ENCODE results near the gene MIDN. TPM values are rescaled to one million over a fixed set of nuclear protein-coding genes. Genes with fewer than 3 reads are reported as not detected.

MIDN gene
- total RNA-seq, 4 donors from 2014 or later = 12.4 to 65.0 (median 40.4) TPM

DNA sequence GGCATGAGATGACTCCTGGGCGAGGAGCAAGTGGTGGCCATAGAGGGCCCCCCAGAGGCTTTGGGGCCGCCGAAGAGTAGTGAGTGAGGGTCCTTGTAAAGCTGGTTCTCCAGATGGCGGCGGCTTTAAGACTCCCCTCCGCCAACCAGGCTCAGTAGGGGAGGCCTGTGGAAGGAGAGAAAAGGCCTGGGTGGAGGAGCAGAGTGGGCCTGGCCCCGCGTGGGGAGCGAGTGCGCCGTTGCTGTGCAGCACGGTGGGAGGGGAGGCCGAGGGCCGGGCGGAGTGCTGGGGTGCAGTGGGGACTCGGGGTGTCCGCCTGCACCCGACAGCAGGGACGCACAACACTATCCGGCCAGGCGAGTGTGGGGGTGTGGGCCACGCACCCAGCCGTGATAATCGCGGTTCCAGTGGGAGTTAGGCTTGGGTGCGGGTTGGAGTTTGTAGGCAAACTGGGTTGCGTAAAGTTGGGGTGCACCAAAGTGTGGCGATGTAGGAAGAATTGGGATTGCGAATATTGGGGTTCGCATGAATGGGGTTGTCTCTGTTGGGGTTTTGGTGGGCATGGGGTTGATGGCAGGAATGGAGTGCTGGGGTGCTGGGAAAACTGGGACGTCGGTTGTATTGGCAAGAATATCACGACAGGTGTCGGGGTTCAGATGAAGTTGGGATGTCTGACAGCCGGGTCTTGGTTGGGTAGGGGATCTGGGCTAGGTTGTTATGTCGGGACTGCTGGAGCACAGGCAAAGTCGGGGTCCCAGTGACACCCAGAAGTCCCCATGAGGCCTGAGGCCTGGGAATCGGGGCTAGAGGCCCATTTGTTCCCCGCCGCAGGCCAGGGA is 20.1 kb downstream of the MIDN start:
- peaks cover 8 to 33% (median 13%) of the 10 kb centered on the region in 3 donors for H3K36me3 ChIP-seq
- peak overlapping the region in 3 of 4 donors; percentile 73 to 95 (median 81) for H3K4me3 ChIP-seq
- WGBS, 2 donors = 43 to 54% methylated on average over 22 to 33 of the region's 40 CpGs
- H3K4me1 ChIP-seq = peaks cover 68 to 94% (median 73%) of the 10 kb centered on the region in 3 donors
- DNase-seq = no peak
- H3K27ac ChIP-seq = peak overlapping the region; percentile 98 to 100 (median 99)
- no peaks in the 10 kb centered on the region for H3K27me3 ChIP-seq
- H3K9me3 ChIP-seq = no peaks in the 10 kb centered on the region
- TF ChIP-seq, protein P1, sequence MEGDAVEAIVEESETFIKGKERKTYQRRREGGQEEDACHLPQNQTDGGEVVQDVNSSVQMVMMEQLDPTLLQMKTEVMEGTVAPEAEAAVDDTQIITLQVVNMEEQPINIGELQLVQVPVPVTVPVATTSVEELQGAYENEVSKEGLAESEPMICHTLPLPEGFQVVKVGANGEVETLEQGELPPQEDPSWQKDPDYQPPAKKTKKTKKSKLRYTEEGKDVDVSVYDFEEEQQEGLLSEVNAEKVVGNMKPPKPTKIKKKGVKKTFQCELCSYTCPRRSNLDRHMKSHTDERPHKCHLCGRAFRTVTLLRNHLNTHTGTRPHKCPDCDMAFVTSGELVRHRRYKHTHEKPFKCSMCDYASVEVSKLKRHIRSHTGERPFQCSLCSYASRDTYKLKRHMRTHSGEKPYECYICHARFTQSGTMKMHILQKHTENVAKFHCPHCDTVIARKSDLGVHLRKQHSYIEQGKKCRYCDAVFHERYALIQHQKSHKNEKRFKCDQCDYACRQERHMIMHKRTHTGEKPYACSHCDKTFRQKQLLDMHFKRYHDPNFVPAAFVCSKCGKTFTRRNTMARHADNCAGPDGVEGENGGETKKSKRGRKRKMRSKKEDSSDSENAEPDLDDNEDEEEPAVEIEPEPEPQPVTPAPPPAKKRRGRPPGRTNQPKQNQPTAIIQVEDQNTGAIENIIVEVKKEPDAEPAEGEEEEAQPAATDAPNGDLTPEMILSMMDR (IDR thresholded peaks at IDR 0.05) = no peak
- no peak for TF ChIP-seq POLR2A (IDR thresholded peaks at IDR 0.05)
- intact Hi-C loops (cut with DNase I) = no loop called here

DNA sequence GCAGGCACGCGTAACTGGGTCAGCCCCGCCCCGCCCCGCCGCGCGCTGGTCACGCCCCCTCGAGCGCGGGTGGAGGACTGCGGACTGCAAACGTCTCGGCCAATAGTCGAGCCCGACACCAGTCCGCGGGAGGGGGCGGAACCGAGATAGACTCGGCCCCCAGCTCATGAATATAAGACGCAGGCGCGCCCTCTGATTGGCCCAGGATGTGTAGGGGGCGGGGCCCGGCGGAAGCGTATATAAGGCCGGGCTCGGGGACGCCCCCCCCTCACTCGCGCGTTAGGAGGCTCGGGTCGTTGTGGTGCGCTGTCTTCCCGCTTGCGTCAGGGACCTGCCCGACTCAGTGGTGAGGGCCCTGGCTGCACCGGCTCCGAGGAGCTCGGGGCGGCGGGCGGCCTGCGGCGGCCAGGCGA is 20.7 kb downstream of the MIDN start, which contains the start of gene CIRBP:
Gene CIRBP, plus strand, starts transcription at position 268 of the 413 bp plus-strand sequence. CDS start 1,602 bp downstream, outside the sequence.
- intact Hi-C loops (cut with DNase I) = no loop called here
- H3K4me3 ChIP-seq = peak within 1 kb of the TSS; percentile 64 to 95 (median 77)
- H3K27me3 ChIP-seq = no peaks in the 10 kb centered on the region
- TF ChIP-seq POLR2A (IDR thresholded peaks at IDR 0.05) = peak in 3 of 4 donors; percentile 98 to 99 (median 99)
- TF ChIP-seq, protein P1 (IDR thresholded peaks at IDR 0.05) = peak in 2 of 6 experiments; percentile 1 to 5
- H3K27ac ChIP-seq = peak within 1 kb of the TSS; percentile 98 to 100 (median 99)
- WGBS, 2 donors = no CpG with 5 or more reads among the region's 50 CpGs
- peaks cover 14 to 40% (median 17%) of the 10 kb centered on the region in 3 donors for H3K36me3 ChIP-seq
- peak; percentile 99 for DNase-seq
- H3K9me3 ChIP-seq = no peaks in the 10 kb centered on the region
- H3K4me1 ChIP-seq = peaks cover 74 to 94% (median 78%) of the 10 kb centered on the region in 3 donors

DNA sequence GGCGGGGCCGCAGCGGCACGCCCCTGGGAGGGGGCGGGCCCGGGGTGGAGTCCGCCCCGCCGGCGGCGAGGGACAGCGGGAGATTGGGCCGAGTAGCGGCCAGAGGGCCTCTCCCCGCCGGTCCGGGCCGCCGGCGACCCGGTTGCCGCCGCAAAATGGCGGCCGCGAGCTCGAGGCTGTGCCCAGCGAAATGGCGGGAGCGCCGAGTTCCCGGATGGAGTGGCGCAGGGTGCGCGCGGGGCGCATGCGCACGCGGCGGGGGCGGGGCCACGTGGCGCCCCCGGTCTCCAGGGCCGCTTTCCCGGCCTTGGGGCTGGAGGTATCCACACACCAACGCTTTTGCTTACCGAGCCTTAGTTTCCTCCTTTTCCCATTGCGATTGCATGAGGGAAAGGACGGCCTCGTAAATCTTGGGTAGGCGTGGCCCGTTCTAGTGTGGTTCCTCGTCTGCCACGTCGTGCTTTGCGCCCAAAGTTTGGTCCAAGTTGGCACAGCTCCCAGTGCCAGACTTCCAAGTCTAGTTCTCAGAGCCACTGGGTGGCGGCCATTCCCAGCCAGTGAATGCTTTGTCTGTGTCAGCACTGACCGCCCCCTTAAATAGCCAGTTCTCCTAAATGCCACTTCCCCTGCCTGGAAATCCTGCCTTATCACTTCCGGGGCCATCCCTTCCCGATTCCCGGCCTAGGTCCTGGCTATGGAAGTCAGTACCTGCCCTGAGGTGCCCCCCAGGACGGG is 21.3 kb downstream of the MIDN start:
- Histone ChIP-seq H3K27ac (peak overlapping the region; percentile 98 to 100 (median 99)), H3K36me3 (peaks cover 20 to 45% (median 22%) of the 10 kb centered on the region in 3 donors), H3K4me1 (peaks cover 80 to 94% (median 83%) of the 10 kb centered on the region in 3 donors), H3K4me3 (peak overlapping the region; percentile 64 to 95 (median 77)), H3K9me3 (no peaks in the 10 kb centered on the region), H3K27me3 (no peaks in the 10 kb centered on the region)
- intact Hi-C loops (cut with DNase I) = loop anchor here (10.0 kb wide), 1 partner anchor 135 kb away; the partner anchor contains the start of genes DAZAP1 and GAMT
- no peak for DNase-seq
- 0 to 2% methylated on average over 1 to 13 of the region's 64 CpGs for WGBS, 2 donors
- peak in 1 of 4 donors; percentile 4 for TF ChIP-seq POLR2A (IDR thresholded peaks at IDR 0.05)
- TF ChIP-seq, protein P1 (IDR thresholded peaks at IDR 0.05) = peak in 2 of 6 experiments; percentile 6 to 19

DNA sequence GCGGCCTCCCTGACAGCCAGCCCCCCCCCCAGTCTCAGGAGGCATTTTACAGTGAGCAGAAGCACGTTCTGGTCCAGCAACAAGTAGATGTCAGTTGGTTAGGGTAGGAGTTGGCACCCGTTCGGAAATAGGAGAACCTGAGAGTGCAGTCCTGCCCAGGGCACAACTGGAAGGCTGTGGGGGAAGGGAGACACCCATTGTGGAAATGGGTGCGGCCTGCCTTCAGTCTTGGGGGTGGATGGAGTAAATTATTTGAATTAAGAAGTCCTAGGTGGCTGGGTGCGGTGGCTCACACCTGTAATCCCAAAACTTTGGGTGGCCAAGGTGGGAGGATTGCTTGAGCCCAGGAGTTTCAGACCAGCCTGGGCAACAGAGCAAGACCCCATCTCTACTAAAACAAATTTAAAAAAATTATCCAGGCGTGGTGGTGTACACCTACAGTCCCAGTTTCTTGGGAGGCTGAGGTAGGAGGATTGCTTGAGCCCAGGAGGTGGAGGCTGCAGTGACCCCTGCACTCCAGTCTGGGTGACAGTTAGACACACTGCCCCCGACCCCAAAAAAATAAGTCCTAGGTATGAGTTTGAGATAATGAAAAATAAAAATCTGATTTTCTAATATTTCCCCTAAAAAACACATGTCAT is 21.9 kb downstream of the MIDN start:
- intact Hi-C loops (cut with DNase I) = loop anchor here (10.0 kb wide), 1 partner anchor 134 kb away; the partner anchor contains the start of genes DAZAP1 and GAMT
- TF ChIP-seq POLR2A (IDR thresholded peaks at IDR 0.05) = no peak
- DNase-seq = no peak
- Histone ChIP-seq H3K4me3 (peak overlapping the region; percentile 64 to 95 (median 77)), H3K4me1 (peaks cover 80 to 93% (median 81%) of the 10 kb centered on the region in 3 donors), H3K9me3 (no peaks in the 10 kb centered on the region), H3K27ac (peak overlapping the region; percentile 98 to 100 (median 99)), H3K27me3 (no peaks in the 10 kb centered on the region), H3K36me3 (peaks cover 24 to 50% (median 26%) of the 10 kb centered on the region in 3 donors)
- 16 to 28% methylated on average over 2 to 6 of the region's 8 CpGs for WGBS, 2 donors
